SK-N-SH (cell line): ENCODE measurements around the gene C9orf78. TPM values are rescaled to one million over a fixed set of nuclear protein-coding genes. Genes with fewer than 3 reads are reported as not detected.

ENCODE experiments used
- CTCF ChIA-PET: fragments of 300-600, 350-600 bp; formaldehyde crosslinking; extraction: SDS; loops from one replicate; lab custom pipeline; 2021; lab: Yijun Ruan, JAX
- POLR2A ChIA-PET: fragments of 350-600 bp; sonication (Branson Sonifier 250); formaldehyde crosslinking; extraction: SDS; loops from one replicate; lab custom pipeline; 2020; ENCODE audit warnings: antibody characterized with exemption, inconsistent platforms; lab: Yijun Ruan, JAX
- DNase-seq: peaks from one replicate; pipeline ENCODE4 v3.0.0; 2012
- H2AFZ ChIP-seq: fragments of 200-600 bp; sonication (generic); 2 replicates; pipeline ENCODE4 v1.8.1; 2016; ENCODE audit warnings: antibody characterized with exemption, mild to moderate bottlenecking, low read depth
- H3F3A ChIP-seq: fragments of 200-600 bp; sonication (generic); replicated peaks from 2 replicates; pipeline ENCODE3; 2016; ENCODE audit warnings: antibody characterized with exemption, mild to moderate bottlenecking; ENCODE audit not compliant: insufficient read depth
- H3K27ac ChIP-seq, 2 experiments: fragments of 200-500 bp in 1 of 2; fragments of 200-600 bp in 1 of 2; sonication (Bioruptor generic) in 1 of 2; sonication (generic), shearing (Covaris generic) in 1 of 2; 2 replicates each; pipeline versions ENCODE4 v1.5.1 to v1.6.1; 2014 to 2016; ENCODE audit warnings: low read depth in 2 of 2, inconsistent platforms in 1 of 2, low read length in 1 of 2, mild to moderate bottlenecking in 1 of 2, mixed read lengths in 1 of 2
- H3K27me3 ChIP-seq: fragments of 200-600 bp; sonication (generic), shearing (Covaris generic); 2 replicates; pipeline ENCODE4 v1.6.1; 2016; ENCODE audit warnings: mixed run types; ENCODE audit not compliant: insufficient read depth
- H3K36me3 ChIP-seq, 2 experiments: fragments of 200-500 bp in 1 of 2; fragments of 200-600 bp in 1 of 2; sonication (Bioruptor generic) in 1 of 2; sonication (generic) in 1 of 2; replicated peaks in 1 of 2; 2 replicates each; pipeline versions ENCODE3 to v1.5.1; 2014 to 2016; ENCODE audit warnings: low read length in 1 of 2, mild to moderate bottlenecking in 1 of 2; ENCODE audit not compliant: insufficient read depth in 2 of 2, control insufficient read depth in 1 of 2
- H3K4me1 ChIP-seq, 2 experiments: fragments of 200-500 bp in 1 of 2; fragments of 200-600 bp in 1 of 2; sonication (Bioruptor generic) in 1 of 2; sonication (generic), shearing (Covaris generic) in 1 of 2; 2 replicates each; pipeline versions ENCODE4 v1.5.1 to v1.6.1; 2014 to 2016; ENCODE audit warnings: low read depth in 1 of 2, low read length in 1 of 2, mixed run types in 1 of 2; ENCODE audit not compliant: insufficient read depth in 2 of 2, control insufficient read depth in 1 of 2
- H3K4me2 ChIP-seq: fragments of 200-600 bp; sonication (generic), shearing (Covaris generic); 2 replicates; pipeline ENCODE4 v1.6.1; 2017; ENCODE audit warnings: mixed run types
- H3K4me3 ChIP-seq, 2 experiments: fragments of 200-500 bp in 1 of 2; fragments of 200-600 bp in 1 of 2; sonication (Bioruptor generic) in 1 of 2; sonication (generic), shearing (Covaris generic) in 1 of 2; 2 replicates each; pipeline versions ENCODE4 v1.5.1 to v1.8.1; 2014 to 2016; ENCODE audit warnings: low read depth in 2 of 2, inconsistent platforms in 1 of 2, low read length in 1 of 2, mild to moderate bottlenecking in 1 of 2, mixed read lengths in 1 of 2, moderate library complexity in 1 of 2
- H3K79me2 ChIP-seq: fragments of 200-600 bp; sonication (generic); 2 replicates; pipeline ENCODE4 v1.8.1; 2017; ENCODE audit warnings: mild to moderate bottlenecking; ENCODE audit not compliant: insufficient read depth
- H3K9ac ChIP-seq: fragments of 200-600 bp; sonication (generic); 2 replicates; pipeline ENCODE4 v1.6.1; 2017; ENCODE audit warnings: mixed run types
- H3K9me2 ChIP-seq: fragments of 200-600 bp; sonication (generic); 2 replicates; pipeline ENCODE4 v1.6.1; 2017; ENCODE audit warnings: mixed run types
- H3K9me3 ChIP-seq: fragments of 200-600 bp; sonication (generic); 2 replicates; pipeline ENCODE4 v1.6.1; 2017; ENCODE audit warnings: mixed run types, mild to moderate bottlenecking, moderate library complexity
- H4K20me1 ChIP-seq: fragments of 200-600 bp; sonication (generic); 2 replicates; pipeline ENCODE4 v1.6.1; 2017; ENCODE audit warnings: mild to moderate bottlenecking, mixed run types; ENCODE audit not compliant: insufficient read depth
- CHD2 ChIP-seq: fragments of 150-350 bp; IDR thresholded peaks from 2 replicates; pipeline ENCODE4 v1.6.1; 2018; ENCODE audit warnings: low read length; ENCODE audit not compliant: partially characterized antibody
- ELF1 ChIP-seq: IDR thresholded peaks from 2 replicates; pipeline ENCODE4 v1.4.0; 2012
- EZH2phosphoT487 ChIP-seq: fragments of 200-600 bp; sonication (generic); IDR thresholded peaks from 2 replicates; pipeline ENCODE4 v1.6.1; 2017; ENCODE audit warnings: low read depth, mixed run types, mild to moderate bottlenecking, antibody characterized with exemption, moderate library complexity, borderline replicate concordance
- FOSL2 ChIP-seq: IDR thresholded peaks from 2 replicates; pipeline ENCODE4 v1.4.0; 2012; ENCODE audit warnings: low read depth, mild to moderate bottlenecking, moderate library complexity, borderline replicate concordance
- JUND ChIP-seq: IDR thresholded peaks from 2 replicates; pipeline ENCODE4 v1.4.0; 2012
- MEF2A ChIP-seq: IDR thresholded peaks from 2 replicates; pipeline ENCODE4 v1.4.0; 2012; ENCODE audit warnings: low read depth, borderline replicate concordance
- MXI1 ChIP-seq: IDR thresholded peaks from 2 replicates; pipeline ENCODE4 v1.6.1; 2012; ENCODE audit warnings: mild to moderate bottlenecking, low read depth, low read length, improper control_type of control experiment
- NFIC ChIP-seq: IDR thresholded peaks from 2 replicates; pipeline ENCODE4 v1.4.0; 2012; ENCODE audit warnings: borderline replicate concordance
- PBX3 ChIP-seq: IDR thresholded peaks from 2 replicates; pipeline ENCODE4; 2012
- RAD21 ChIP-seq: IDR thresholded peaks from 2 replicates; pipeline ENCODE4 v1.6.1; 2012; ENCODE audit warnings: mild to moderate bottlenecking, low read length
- RCOR1 ChIP-seq: fragments of 150-350 bp; IDR thresholded peaks from 2 replicates; pipeline ENCODE4 v1.6.1; 2017; ENCODE audit warnings: antibody characterized with exemption, low read length
- RFX5 ChIP-seq: IDR thresholded peaks from 2 replicates; pipeline ENCODE4 v1.6.1; 2012; ENCODE audit warnings: mild to moderate bottlenecking, improper control_type of control experiment, low read length
- SIN3A ChIP-seq: IDR thresholded peaks from 2 replicates; pipeline ENCODE4 v1.6.1; 2012; ENCODE audit warnings: low read depth, mild to moderate bottlenecking, low read length, moderate library complexity, borderline replicate concordance
- TCF12 ChIP-seq: IDR thresholded peaks from 2 replicates; pipeline ENCODE4 v1.4.0; 2012
- TEAD4 ChIP-seq: IDR thresholded peaks from 2 replicates; pipeline ENCODE4 v1.4.0; 2012; ENCODE audit warnings: mild to moderate bottlenecking, borderline replicate concordance; ENCODE audit not compliant: insufficient read depth
- YY1 ChIP-seq: IDR thresholded peaks from 2 replicates; pipeline ENCODE4 v1.4.0; 2012; ENCODE audit warnings: low read depth, mild to moderate bottlenecking
- WGBS: methylation state at CpG from one replicate; pipeline ENCODE4 v1.1.6; 2017; ENCODE audit warnings: low lambda C conversion rate; 5-methylcytosine and 5-hydroxymethylcytosine counted together
- polyA plus RNA-seq, 3 experiments: library from polyadenylated mRNA; depleted of rRNA; stranded (reverse); fragments of >200 nt; gene quantifications; 2 replicates each; pipeline ENCODE4 v1.2.3, GENCODE V29; 2012
- TF ChIP-seq, protein P1 (sequence below): IDR thresholded peaks from 2 replicates; pipeline ENCODE4 v1.4.0; 2012; ENCODE audit warnings: low read depth, borderline replicate concordance
- TF ChIP-seq, protein P2 (sequence below): IDR thresholded peaks from 2 replicates; pipeline ENCODE4 v1.4.0; 2012; ENCODE audit warnings: low read depth
- TF ChIP-seq, protein P3 (sequence below): fragments of 150-350 bp; IDR thresholded peaks from 2 replicates; pipeline ENCODE4 v1.6.1; 2017; ENCODE audit warnings: antibody characterized with exemption, low read length, low read depth, borderline replicate concordance
- TF ChIP-seq, protein P4 (sequence below): IDR thresholded peaks from 2 replicates; pipeline ENCODE4 v1.4.0; 2012; ENCODE audit warnings: low read depth, borderline replicate concordance

C9orf78 gene
- polyA plus RNA-seq, 1 of the 3 experiments (the other 2 are of a cell fraction), result 59.2 TPM

- DNase-seq, result no peak
- ChIA-PET POLR2A (no interaction called here), CTCF (no interaction called here)
- Histone ChIP-seq H3K4me1 (peaks cover 14 to 42% of the 10 kb centered on the region in 2 experiments; a peak in 3 of 4 replicates), H3K9me3 (no peaks in the 10 kb centered on the region), H3K9me2 (no peaks in the 10 kb centered on the region), H3K27ac (peak overlapping the region in 1 of 2 experiments; percentile 55; a peak in 2 of 4 replicates), H3K27me3 (no peaks in the 10 kb centered on the region), H3F3A (no peaks in the 10 kb centered on the region), H3K36me3 (peaks cover 0 to 16% of the 10 kb centered on the region in 2 experiments), H4K20me1 (no peaks in the 10 kb centered on the region), H3K4me3 (no peak overlapping the region), H3K9ac (no peak overlapping the region), H2AFZ (no peak overlapping the region), H3K4me2 (no peak overlapping the region), H3K79me2 (no peaks in the 10 kb centered on the region)
- 87% methylated on average over 11 of the region's 28 CpGs for WGBS
- TF ChIP-seq FOSL2, result no peak
Measured at GRCh38 chr9:129880654-129881546, 45.8 kb upstream of the C9orf78 start.

- no peak overlapping the region for H3K9ac ChIP-seq
- H4K20me1 ChIP-seq, result no peaks in the 10 kb centered on the region
- no peaks in the 10 kb centered on the region for H3K27me3 ChIP-seq
- H3K9me3 ChIP-seq, result no peaks in the 10 kb centered on the region
- CTCF ChIA-PET, result interaction anchor here (1.4 kb wide), 1 partner anchor 12 kb away, joined by 3 read pairs; no protein-coding TSS in a partner anchor
- H3K36me3 ChIP-seq, result peaks cover 0 to 22% of the 10 kb centered on the region in 2 experiments
- no peak for TF ChIP-seq PBX3
- TF ChIP-seq JUND, result no peak
- no peak for TF ChIP-seq CHD2
- no peak for TF ChIP-seq SIN3A
- TF ChIP-seq EZH2phosphoT487, result no peak
- TF ChIP-seq TEAD4, result no peak
- no peak for TF ChIP-seq NFIC
- no peak for TF ChIP-seq YY1
- TF ChIP-seq MEF2A, result no peak
- no peak for TF ChIP-seq RAD21
- TF ChIP-seq, protein P1, sequence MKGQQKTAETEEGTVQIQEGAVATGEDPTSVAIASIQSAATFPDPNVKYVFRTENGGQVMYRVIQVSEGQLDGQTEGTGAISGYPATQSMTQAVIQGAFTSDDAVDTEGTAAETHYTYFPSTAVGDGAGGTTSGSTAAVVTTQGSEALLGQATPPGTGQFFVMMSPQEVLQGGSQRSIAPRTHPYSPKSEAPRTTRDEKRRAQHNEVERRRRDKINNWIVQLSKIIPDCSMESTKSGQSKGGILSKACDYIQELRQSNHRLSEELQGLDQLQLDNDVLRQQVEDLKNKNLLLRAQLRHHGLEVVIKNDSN, result no peak
- TF ChIP-seq, protein P2, sequence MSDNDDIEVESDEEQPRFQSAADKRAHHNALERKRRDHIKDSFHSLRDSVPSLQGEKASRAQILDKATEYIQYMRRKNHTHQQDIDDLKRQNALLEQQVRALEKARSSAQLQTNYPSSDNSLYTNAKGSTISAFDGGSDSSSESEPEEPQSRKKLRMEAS, result no peak
- TF ChIP-seq RFX5, result no peak
- TF ChIP-seq RCOR1, result no peak
- TF ChIP-seq MXI1, result no peak
- TF ChIP-seq ELF1, result no peak
- TF ChIP-seq TCF12, result no peak
- TF ChIP-seq, protein P3, sequence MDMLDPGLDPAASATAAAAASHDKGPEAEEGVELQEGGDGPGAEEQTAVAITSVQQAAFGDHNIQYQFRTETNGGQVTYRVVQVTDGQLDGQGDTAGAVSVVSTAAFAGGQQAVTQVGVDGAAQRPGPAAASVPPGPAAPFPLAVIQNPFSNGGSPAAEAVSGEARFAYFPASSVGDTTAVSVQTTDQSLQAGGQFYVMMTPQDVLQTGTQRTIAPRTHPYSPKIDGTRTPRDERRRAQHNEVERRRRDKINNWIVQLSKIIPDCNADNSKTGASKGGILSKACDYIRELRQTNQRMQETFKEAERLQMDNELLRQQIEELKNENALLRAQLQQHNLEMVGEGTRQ, result no peak
- TF ChIP-seq, protein P4, sequence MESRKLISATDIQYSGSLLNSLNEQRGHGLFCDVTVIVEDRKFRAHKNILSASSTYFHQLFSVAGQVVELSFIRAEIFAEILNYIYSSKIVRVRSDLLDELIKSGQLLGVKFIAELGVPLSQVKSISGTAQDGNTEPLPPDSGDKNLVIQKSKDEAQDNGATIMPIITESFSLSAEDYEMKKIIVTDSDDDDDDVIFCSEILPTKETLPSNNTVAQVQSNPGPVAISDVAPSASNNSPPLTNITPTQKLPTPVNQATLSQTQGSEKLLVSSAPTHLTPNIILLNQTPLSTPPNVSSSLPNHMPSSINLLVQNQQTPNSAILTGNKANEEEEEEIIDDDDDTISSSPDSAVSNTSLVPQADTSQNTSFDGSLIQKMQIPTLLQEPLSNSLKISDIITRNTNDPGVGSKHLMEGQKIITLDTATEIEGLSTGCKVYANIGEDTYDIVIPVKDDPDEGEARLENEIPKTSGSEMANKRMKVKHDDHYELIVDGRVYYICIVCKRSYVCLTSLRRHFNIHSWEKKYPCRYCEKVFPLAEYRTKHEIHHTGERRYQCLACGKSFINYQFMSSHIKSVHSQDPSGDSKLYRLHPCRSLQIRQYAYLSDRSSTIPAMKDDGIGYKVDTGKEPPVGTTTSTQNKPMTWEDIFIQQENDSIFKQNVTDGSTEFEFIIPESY, result no peak
- TF ChIP-seq, all 33 proteins: peak for 0
- Histone ChIP-seq H3K79me2 (no peaks in the 10 kb centered on the region), H3K27ac (0 out of 4 replicates have a peak overlapping the region, but pooled peaks of 1 of the 2 experiments have one; percentile 55), H3K4me1 (peaks cover 10 to 42% of the 10 kb centered on the region in 2 experiments; a peak in 3 of 4 replicates), H3K9me2 (no peaks in the 10 kb centered on the region), H3K4me3 (no peak overlapping the region), H3K4me2 (no peak overlapping the region), H3F3A (no peaks in the 10 kb centered on the region), H2AFZ (no peak overlapping the region)
- no peak for DNase-seq
- 95% methylated on average over 22 of the region's 31 CpGs for WGBS
- POLR2A ChIA-PET, result no interaction called here
Measured at GRCh38 chr9:129879991-129880653, 45.0 kb upstream of the C9orf78 start.
